GM21737 (cell line): ENCODE results near the gene MAGI1.
"Not testable (repeated sequence)": the region's sequence is repeated elsewhere in the genome, so short reads cannot be mapped to it uniquely, and the experiment has no call there.

Experiments used
- ATAC-seq: cut with Tn5 transposase; IDR thresholded peaks from one replicate; pipeline ENCODE4 v1.9.1; 2021; ENCODE audit warnings: mild to moderate bottlenecking, moderate library complexity; ENCODE audit not compliant: unreplicated experiment

The MAGI1 gene

DNA sequence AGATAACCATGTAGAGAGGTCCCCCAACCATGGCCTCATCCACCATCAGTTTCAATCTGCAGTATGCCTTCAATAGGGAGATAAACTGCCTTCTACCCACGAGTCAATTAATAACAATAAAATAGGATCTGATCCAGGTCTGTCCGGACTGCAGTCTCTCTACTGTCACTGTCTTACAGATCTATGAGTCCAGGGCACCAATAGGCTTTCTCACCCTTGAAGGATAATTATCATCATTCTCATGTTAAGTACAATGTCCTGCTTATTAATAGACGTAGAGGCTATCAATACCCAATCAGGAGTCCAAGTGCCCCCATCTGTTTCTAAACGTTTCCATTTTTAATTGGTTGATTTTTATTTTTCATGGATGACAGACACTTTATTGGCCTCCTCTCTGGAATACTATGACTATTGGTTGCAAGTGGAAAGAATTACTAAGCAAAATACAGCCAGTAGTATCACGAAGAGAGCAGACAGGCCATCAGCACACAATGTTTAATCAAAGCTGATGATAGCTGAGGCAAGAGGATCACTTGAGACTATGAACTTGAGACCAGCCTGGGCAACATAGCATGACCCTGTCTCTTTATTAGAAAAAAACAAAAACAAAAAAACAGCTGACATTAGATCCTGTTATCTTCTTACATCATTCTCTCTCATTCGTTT is 480.7 kb downstream of the MAGI1 start:
- ATAC-seq, result no peak

DNA sequence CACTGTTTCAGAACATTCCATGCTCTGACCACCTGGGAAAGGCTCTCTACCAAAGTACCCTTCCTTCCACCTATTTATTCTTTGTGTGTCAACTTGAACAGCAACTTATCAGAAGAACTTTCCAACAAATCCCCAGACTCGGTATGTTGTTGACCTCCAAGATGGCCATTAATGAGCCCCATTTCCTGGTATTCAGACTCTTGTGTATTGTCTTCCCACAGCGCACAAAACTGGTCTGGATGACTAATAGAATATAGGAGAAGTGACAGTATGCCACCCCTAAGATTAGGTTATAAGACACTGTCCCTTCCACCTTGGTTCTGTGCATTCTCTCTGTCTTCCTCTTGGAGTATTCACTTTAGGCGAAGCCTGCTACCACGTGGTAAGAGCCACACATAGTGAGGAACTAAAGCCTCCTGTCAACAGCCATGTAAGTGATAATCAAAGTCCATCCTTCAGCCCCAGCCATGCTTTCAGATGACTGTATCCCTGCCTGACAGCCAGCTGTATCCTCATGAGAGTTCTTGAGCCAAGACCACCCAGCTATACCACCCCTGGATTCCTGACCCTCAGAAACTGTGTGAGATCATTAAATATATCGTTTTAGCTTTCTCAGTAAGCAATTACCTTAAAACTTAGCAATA is 481.7 kb downstream of the MAGI1 start:
- no peak for ATAC-seq

DNA sequence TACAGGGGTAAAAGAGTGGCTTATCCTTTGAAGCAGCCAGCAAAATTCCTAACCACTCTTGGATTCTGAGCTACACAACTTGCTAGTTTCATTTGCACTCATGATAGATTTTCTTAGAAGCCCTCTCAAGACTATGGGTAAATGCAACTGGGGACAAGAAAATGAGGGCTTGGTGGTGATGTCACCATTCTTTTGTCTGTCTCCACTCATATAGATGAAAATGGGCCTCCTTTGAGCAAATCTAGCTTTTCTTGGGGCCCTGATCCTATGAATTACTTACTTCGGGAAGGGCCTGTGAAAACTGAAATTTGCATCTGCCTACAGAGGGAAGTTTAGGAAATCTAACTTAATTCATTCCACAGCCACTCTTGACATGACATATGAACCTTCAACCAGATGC is 486.3 kb downstream of the MAGI1 start:
- ATAC-seq, result no peak

DNA sequence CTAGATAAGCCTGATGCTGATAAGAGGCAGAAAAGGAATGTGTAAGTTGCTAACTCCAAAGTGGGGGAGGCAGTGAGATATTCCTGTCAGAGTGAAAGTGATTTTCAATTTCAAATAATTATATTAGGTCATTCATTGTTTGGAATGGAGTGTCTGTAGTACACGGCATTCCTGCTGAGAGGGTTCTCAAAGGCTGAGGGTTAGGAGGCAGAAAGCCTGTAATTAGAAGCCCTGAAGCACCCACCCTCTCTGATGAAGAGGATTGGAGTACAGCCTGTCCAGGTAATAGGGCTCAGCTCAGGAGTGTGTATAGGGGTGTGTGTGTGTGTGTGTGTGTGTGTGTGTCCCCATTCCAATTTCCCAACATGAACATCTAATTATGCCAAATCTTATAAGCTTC is 486.8 kb downstream of the MAGI1 start:
- no peak for ATAC-seq

DNA sequence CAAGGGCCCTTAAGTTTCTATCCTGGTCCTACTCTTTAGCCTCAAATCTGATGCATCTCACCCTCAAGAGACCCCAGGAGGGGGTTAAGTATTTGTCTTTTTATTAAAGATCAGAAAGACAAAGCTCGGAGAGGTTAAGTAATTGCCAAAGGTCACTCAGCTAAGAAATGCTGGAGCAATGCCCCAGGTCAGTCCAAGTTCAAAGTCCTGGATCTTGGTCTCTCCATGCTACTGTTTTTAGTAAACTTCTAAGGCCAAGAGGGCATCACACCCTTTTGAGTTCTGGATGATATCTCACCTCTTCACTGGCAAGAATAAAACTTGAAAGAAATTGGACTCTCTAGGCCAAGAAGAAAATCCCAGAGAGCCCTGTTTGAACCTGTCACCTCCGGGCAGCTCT is 488.6 kb downstream of the MAGI1 start:
- ATAC-seq, result no peak

DNA sequence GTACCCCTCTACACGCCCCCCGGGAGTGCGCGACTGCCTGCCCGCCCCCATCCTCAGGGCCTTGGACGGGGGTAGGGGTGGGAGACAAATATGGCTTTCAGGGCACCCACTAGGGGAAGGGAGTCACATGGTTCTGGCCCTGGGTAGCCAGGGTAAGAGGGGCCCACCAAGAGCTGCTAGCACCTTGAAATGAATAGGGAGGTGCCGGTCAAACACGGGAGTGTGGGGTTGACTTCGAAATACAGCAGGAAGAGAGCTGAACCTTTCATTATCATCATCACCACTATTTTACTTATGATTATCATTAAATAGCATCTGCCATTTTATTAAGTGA is 489.1 kb downstream of the MAGI1 start:
- ATAC-seq, result no peak

DNA sequence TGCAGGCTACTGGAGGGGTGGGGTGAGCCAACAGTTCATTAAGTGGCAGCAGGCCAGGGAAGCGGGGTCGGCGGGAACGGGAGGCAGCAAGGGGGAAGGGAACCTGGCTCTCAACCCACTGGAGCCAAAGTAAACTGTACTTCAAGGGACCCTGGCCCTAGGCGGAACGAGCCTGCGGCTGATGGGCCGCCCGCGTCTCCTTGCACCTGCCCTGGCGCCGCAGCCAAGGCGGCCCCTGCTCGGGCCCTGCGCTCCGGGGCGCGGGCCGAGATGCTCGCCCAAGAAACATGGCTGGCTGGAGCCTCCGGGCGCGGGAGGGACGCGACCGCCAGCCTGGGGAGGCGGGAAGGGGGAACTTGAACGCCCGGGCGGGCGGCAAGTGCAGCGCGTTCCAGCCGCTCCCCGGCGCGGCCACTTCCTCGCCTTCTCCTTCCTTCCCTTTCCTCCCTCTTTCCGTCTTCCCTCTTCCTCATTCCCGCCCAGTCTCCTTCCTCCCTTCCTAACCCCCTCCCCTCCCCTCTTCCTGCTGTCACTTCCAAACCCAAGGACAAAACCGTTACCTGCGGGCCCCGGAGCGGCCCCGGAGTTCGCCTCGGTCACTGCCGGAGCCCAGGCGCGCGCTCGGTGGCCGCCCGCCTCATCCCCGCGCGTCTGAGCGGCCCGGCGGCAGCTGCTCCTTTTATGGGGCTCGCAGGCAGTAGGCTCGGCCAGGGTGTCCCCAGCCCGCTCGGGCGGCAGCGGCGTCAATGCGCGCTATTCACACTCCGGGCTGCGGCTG is 489.7 kb downstream of the MAGI1 start:
- ATAC-seq, result no peak

DNA sequence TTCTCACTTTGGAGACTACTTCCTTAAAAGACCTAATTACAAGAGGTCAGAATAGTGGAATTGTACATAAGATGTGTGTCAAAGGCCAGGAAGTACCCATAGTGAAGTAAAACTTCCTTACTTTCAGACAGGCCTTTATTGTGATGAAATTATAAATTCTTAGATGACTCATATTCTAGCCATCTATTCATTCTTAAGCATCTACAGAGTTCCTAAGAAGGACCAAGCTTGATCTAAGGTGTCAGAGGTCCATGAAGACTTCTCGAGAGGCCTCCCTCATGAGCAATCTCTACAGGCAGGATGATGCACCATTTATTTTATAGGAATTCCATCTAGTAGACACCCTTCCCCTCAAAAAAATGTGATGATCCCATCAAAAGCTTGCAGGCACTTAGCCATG is 493.3 kb downstream of the MAGI1 start:
- ATAC-seq, result no peak

DNA sequence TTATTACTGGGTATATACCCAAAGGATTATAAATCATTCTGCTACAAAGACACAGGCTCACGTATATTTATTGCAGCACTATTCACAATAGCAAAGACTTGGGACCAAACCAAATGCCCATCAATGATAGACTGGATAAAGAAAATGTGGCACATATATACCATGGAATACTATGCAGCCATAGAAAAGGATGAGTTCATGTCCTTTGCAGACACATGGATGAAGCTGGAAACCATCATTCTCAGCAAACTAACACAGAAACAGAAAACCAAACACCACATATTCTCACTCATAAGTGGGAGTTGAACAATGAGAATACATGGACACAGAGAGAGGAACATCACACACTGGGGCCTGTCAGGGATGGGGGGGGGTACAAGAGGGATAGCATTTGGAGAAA is 495.3 kb downstream of the MAGI1 start:
- ATAC-seq, result not testable (repeated sequence)

DNA sequence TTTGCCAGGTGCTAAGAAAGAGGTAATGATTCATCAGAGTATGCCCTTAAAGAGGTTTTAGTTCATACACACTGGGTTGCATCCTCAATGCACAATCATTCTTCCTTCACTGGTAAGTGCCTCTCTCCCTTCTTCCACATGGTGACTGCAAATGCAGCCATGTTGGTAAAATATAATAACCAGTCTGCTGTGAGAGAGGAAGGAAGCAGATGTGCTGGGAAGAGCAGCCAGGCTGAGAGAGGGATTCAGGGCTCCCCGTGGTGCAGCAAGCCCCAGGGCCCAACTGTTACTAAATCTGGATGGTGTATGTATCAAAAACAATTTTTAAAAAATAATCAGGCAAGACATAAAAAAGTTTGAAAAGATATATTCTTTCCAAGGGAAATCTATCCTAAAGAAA is 498.1 kb downstream of the MAGI1 start:
- ATAC-seq, result no peak

DNA sequence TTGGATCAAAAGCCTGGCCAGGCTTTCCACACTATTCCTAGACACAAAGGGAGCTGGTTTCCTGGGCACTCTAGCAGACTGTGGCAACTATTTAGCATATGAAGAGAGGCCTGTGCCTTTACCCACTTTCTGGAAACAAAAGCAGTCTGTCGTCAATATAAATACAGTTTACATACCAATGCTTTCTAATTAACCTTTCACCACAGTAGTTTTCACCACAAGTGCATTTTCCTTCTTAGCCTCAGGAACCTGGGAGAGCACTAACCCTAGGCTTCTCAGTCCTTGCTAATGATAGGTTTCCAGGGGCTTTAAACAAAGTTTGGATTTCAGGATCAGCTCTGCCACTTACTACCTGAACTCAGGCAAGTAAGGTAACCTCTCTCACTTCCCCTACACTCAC is 499.1 kb downstream of the MAGI1 start:
- no peak for ATAC-seq

DNA sequence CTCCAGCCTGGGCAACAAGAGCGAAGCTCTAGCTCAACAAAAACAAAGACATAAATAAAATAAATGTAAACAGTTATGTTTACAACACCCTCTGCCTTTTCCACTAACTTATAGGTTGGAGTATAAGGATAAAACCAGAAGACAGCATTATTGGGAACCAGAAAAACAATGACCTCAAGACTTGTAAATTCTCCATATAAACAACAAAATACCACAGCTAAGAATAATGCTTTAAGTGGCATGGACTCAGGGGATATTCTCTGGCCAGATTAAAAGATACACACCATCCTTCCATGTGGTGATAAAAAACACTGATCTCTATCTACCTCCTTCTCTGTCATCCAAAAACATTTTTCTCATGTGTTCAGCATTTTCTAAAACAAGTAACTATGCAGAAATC is 500.6 kb downstream of the MAGI1 start:
- ATAC-seq, result no peak

DNA sequence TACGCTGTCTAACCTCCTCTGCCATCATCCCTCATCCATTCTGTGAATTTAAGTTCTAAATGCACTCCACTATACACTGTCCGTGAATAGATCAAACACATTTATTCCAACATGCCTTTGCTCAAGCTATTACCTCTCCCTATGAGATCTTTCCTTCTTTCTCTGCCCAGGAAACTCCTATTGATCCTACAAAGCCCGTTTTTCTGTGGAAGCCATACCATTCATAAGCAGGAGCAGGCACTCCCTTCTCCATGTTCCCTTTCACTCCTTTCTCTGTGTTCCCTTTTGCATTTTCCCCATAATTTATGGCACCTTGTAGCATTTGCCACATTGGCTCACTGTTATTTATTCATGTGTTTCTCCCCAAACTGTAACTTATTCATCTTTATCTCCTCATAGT is 501.6 kb downstream of the MAGI1 start:
- no peak for ATAC-seq

DNA sequence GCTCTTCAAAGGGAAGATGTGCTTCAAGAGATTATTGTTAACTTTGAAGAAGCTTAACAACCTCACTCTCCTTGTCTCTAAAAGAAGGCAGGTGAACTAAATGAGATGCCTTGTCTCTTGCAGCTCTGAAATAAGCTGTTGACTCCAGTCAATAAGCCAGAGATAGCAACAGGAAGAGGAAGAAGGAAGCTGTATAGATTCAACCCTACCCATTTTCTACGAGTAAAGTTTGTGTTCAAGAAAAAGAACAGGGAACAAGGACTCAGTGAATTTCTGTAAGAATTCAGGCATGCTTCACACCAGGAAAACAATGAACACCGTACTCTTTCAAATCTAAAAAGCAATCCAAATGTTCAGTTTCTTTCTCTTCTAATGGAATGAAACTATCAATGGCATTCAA is 503.5 kb downstream of the MAGI1 start:
- ATAC-seq, result no peak

DNA sequence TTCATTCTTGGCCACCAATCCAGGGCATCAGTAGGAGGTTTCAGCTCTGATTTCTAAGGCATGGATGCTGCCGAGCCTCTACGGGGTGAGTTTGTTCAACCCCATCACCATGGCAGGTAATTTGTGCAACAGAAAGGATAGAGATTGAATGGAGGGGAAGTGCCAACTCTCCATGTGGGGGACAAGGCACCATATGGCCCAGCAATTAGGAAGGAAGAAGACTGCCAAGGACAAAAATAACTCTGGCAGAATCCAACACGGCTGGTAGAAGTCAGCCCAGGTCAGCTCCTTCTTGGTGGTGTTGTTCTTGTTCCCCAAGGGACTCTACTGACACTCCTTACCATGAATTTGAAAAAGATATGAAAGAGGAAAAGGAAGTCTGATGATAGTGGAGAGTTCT is 503.9 kb downstream of the MAGI1 start:
- ATAC-seq, result no peak

DNA sequence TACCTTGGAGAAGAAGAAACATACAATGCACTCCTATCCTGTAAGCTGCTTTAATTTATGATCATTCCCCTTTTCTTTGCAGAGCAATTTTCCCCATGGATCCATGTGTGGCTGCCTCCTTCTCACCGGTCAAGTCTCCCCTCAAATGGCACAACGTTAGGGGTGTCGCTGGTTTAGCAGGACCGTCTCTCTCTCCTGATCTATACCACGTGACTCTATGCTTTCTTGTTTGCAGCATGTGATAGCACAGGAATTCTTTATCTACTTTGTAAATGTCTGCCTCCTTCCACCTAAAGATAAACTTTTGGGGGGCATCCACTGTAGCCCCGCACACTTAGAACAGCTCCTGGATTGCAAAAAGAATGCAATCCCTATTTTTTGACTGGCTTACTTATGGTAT is 506.0 kb downstream of the MAGI1 start:
- no peak for ATAC-seq

DNA sequence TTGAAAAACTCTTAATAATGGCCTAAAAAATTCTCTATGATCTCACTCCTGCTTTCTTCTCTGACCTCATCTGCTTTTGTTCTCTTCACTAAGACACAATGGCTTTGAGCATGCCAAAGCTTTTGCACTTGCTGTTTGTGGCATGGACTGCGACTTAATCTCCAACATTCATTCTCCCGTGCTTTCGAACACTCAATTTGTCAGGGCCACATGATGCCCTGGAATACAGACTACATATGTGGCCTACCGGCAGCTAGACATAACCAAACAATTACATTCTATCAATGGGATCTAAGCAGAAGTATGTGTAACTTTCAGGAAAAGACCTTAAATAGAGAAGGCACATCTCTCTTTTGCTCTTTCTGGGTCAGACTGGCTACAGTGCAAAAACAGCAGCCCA is 506.5 kb downstream of the MAGI1 start:
- ATAC-seq, result no peak

DNA sequence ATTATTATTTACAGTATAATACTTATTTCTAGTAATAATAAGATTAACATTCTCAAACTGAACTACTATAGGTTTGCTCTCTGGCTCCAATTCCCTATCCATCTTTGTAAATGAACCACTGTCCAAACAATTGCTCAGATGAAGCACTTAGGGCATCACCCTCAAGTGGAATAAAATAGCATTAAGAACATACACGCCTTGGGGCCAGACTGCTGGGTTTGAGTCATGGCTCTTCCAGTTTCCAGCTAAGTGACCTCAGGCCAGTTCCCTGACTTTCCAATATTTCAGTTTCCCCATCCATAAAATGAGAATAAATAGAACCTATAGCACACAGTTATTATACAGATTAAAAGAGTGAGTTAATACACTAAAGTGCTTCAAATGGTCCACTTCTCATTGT is 507.2 kb downstream of the MAGI1 start:
- ATAC-seq, result no peak

DNA sequence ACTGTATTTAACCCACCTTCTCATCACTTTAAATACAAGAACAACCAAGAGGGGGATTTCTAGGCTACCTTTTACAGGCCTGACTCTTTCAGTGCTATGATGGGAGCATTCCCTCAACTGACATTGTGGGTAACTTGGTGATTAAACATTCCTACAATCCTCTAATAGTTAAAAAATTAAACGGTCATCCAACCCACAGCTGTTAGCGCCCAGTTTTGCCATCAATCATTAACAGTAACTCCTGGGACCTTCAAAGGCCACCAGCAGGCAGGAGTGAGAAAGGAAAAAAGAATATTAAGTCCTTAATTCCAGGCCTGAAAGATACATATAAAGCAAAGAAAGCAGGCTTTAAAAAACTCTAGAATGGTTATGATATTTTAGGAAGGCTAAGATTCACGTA is 512.1 kb downstream of the MAGI1 start:
- no peak for ATAC-seq

DNA sequence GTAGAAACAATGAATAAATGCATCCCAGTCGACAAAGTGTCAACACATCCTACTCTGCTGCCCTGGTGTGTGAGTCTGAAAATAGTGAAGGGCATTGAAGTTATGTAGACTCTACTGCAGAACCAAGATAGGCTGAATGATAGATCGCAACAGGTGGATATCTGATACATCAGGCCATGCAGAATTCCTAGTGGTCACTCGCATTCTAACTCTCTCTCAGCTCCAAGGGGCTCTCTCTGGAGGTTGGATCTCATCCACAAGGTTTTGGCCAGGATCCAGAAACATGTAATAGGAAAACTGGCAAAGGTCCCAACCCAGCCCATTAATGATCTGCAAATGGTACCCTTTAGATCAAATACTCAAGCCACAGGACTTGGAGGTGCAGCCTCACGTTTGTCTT is 514.1 kb downstream of the MAGI1 start:
- ATAC-seq, result no peak

DNA sequence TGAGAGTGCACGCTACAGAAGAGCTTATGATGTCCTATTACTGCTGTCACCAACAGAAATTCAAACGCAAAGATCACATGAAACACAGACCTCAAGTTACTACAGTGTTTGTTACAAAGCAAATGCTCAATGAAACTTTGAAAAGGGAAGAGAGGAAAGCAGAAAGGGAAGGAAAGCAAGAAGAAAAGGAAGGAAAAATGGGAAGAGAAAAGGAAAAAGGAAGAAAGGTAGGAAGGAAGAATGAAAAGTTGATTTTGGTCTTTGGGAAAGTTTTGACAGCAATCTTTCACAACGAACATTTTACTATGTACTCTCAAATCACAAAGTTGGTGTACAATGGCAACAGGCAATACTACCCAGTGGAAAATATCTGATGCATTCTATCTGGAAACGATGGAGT is 514.8 kb downstream of the MAGI1 start:
- no peak for ATAC-seq

DNA sequence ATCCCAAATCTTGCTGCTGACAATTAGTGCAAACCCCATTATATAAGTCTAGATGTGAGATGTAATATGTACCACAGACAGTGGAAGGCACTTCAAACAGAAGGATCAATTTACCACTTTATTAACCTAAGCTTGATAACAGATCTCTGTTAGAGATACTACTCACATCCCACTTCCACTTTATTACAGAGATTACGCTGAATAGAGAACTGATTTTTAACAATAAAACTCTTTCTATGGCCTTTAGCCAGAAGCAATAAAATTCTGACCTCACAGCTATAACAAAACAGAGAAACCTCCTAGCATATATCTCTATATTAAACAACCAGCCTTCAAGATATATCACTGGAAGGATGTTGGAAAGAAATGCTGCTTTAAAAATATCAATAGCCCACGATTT is 517.7 kb downstream of the MAGI1 start:
- no peak for ATAC-seq
